Parathyroid adenoma (tissue), 2 donors: ENCODE data around the gene GRB14.

Experiments
- H2AFZ ChIP-seq: fragments of 300-600 bp; sonication (generic); one replicate; pipeline ENCODE4 v1.7.0; 2017; ENCODE audit warnings: antibody characterized with exemption, mild to moderate bottlenecking
- H3K27ac ChIP-seq: fragments of 300-600 bp; sonication (generic); one replicate; pipeline ENCODE4 v1.7.0; 2017
- H3K27me3 ChIP-seq: fragments of 300-600 bp; sonication (generic); one replicate; pipeline ENCODE4 v1.7.0; 2017; ENCODE audit warnings: low read length; ENCODE audit not compliant: control insufficient read depth, insufficient read depth
- H3K36me3 ChIP-seq: fragments of 300-600 bp; sonication (generic); one replicate; pipeline ENCODE4 v1.7.0; 2017; ENCODE audit warnings: low read length; ENCODE audit not compliant: control insufficient read depth, insufficient read depth
- H3K4me1 ChIP-seq: fragments of 300-600 bp; sonication (generic); one replicate; pipeline ENCODE4 v1.7.0; 2017; ENCODE audit warnings: control low read depth
- H3K4me2 ChIP-seq: fragments of 300-600 bp; sonication (generic); one replicate; pipeline ENCODE4 v1.7.0; 2017; ENCODE audit warnings: low read length
- H3K4me3 ChIP-seq: fragments of 300-600 bp; sonication (generic); one replicate; pipeline ENCODE4 v1.7.0; 2017; ENCODE audit warnings: low read depth, low read length
- H3K79me2 ChIP-seq: fragments of 300-600 bp; sonication (generic); one replicate; pipeline ENCODE4 v1.7.0; 2017; ENCODE audit warnings: control low read depth
- H3K9ac ChIP-seq: fragments of 300-600 bp; sonication (generic); one replicate; pipeline ENCODE4 v1.7.0; 2017; ENCODE audit warnings: mild to moderate bottlenecking
- H3K9me3 ChIP-seq: fragments of 300-600 bp; sonication (generic); one replicate; pipeline ENCODE4 v1.7.0; 2017; ENCODE audit warnings: low read length; ENCODE audit not compliant: control insufficient read depth
- CTCF ChIP-seq: fragments of 300-600 bp; sonication (generic); IDR thresholded peaks from one replicate; pipeline ENCODE4 v1.7.0; 2017; ENCODE audit warnings: antibody characterized with exemption, mild to moderate bottlenecking
- donor health status: primary hyperparathyroidism.

The GRB14 gene

DNA sequence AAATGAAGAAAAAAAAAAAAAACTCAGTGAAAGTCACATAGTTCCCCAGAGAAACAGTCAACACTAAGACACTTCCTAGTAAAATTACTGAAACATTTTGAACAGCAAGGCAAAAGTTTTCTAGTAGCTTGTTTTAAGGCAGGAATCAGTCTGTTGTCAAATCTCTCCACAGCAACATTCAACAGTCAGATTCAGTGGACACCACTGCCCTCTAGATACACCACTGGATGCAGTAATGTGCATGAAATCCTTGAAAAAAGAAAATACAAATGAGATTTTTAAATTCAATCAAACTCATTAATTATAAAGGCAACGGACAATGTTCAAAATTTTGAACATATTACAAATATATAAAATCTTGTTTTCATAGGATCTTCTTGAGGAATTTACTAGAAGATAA, 46.4 kb downstream of the GRB14 start:
- Histone ChIP-seq H3K79me2 (no peaks in the 10 kb centered on the region), H3K4me1 (no peaks in the 10 kb centered on the region), H3K4me2 (no peak overlapping the region), H3K9ac (no peak overlapping the region), H3K27me3 (no peaks in the 10 kb centered on the region), H3K27ac (no peak overlapping the region), H3K9me3 (no peaks in the 10 kb centered on the region), H2AFZ (no peak overlapping the region), H3K36me3 (no peaks in the 10 kb centered on the region), H3K4me3 (no peak overlapping the region)
- no peak for TF ChIP-seq CTCF

DNA sequence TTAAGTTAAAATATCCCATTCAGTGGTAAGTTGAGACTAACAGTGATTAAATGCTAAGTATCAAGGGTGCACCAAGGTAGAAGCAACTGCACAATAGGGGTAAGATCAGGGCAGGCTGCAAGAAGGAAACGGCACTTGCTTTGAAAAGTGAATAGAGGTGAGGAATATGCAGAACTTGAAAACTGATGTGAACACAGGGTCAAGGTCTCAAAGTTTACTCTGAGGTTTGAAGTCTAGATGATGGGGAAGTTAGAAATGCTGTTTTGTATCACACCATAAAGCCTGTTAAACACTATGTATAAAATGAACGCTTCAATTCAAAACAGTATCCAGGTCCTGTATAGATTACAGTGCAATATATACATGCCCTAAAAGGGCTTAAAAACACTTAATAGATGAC, 50.8 kb downstream of the GRB14 start:
- Histone ChIP-seq H3K27ac (no peak overlapping the region), H3K79me2 (no peaks in the 10 kb centered on the region), H3K4me3 (no peak overlapping the region), H3K27me3 (no peaks in the 10 kb centered on the region), H3K4me2 (no peak overlapping the region), H2AFZ (no peak overlapping the region), H3K9ac (no peak overlapping the region), H3K4me1 (no peaks in the 10 kb centered on the region), H3K36me3 (no peaks in the 10 kb centered on the region), H3K9me3 (no peaks in the 10 kb centered on the region)
- TF ChIP-seq CTCF = no peak

DNA sequence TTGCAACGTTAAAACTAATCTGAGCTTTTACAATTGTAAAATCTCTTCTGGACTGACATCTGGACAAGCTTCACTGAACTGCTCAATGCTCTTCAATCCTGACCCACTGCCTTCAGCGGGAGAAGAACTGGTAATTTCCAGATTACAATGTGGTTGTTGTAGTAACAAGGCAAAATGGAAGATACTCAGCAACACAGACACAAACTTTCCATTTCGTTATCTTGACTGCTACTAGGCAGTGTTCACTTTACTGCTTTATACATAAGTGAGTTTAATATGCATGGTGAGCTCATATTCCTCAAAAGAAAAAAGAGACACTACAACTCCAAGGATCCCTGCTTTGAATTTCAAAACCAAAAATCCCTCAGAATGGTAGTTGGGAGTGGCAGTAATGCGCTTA, 51.9 kb downstream of the GRB14 start:
- H3K79me2 ChIP-seq = no peaks in the 10 kb centered on the region
- H3K27me3 ChIP-seq = no peaks in the 10 kb centered on the region
- no peaks in the 10 kb centered on the region for H3K4me1 ChIP-seq
- H3K36me3 ChIP-seq = no peaks in the 10 kb centered on the region
- no peak overlapping the region for H3K9ac ChIP-seq
- H3K4me2 ChIP-seq = no peak overlapping the region
- no peak overlapping the region for H3K27ac ChIP-seq
- H3K9me3 ChIP-seq = no peaks in the 10 kb centered on the region
- no peak for TF ChIP-seq CTCF
- no peak overlapping the region for H2AFZ ChIP-seq
- H3K4me3 ChIP-seq = no peak overlapping the region

DNA sequence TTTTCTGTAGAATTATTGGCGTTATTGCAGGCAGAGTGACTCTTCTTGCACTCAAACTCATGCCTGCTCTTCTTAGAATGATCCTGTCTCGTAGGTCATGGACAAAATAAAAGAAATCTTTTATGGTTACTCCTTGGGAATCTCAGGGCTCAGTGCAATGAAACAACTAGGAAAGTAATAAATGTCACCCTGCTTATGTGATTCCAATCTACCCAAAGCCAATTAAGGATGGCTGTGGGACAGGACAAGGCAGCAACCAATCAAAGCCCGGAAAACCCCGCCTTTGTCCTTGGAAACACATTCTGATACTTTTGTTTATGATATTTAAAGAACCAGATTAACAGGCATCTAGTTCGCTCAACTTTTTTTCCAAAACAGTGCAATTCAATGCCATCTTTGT, 53.0 kb downstream of the GRB14 start:
- H3K4me3 ChIP-seq = no peak overlapping the region

More for the DNA sequence above, 53.0 kb downstream of the GRB14 start:
- Histone ChIP-seq H3K27me3 (no peaks in the 10 kb centered on the region), H3K4me2 (no peak overlapping the region), H3K4me1 (no peaks in the 10 kb centered on the region), H3K27ac (no peak overlapping the region), H3K9ac (no peak overlapping the region), H3K79me2 (no peaks in the 10 kb centered on the region), H3K36me3 (no peaks in the 10 kb centered on the region), H3K9me3 (no peaks in the 10 kb centered on the region), H2AFZ (no peak overlapping the region)
- no peak for TF ChIP-seq CTCF
